Liver (tissue), 3 donors: ENCODE results near the gene VPS29.
A peak's percentile ranks its signal among the peaks of the same experiment; 100 is the strongest.

Source experiments
- ATF3 ChIP-seq: IDR thresholded peaks from 2 replicates; pipeline ENCODE4 v1.6.1; 2016; ENCODE audit warnings: antibody characterized with exemption
- RAD21 ChIP-seq, 2 donors: IDR thresholded peaks; 2 replicates each; pipeline ENCODE4 v1.6.1; 2016; ENCODE audit warnings: antibody characterized with exemption in 2 of 2, mild to moderate bottlenecking in 2 of 2
- TF ChIP-seq, protein P1 (sequence below): fragments of 150-350 bp; IDR thresholded peaks from 2 replicates; pipeline ENCODE4 v1.5.1; 2017; ENCODE audit warnings: improper control_type of control experiment, low read depth, low read length; ENCODE audit not compliant: missing input control
- TF ChIP-seq, protein P2 (sequence below): IDR thresholded peaks from 2 replicates; pipeline ENCODE4 v1.6.1; 2016; ENCODE audit warnings: antibody characterized with exemption, mild to moderate bottlenecking
- donor health status: healthy.
- donor health status: healthy.

GRCh38 chr12:110536834-110537604, 35.1 kb upstream of the VPS29 start:
- TF ChIP-seq, protein P1, sequence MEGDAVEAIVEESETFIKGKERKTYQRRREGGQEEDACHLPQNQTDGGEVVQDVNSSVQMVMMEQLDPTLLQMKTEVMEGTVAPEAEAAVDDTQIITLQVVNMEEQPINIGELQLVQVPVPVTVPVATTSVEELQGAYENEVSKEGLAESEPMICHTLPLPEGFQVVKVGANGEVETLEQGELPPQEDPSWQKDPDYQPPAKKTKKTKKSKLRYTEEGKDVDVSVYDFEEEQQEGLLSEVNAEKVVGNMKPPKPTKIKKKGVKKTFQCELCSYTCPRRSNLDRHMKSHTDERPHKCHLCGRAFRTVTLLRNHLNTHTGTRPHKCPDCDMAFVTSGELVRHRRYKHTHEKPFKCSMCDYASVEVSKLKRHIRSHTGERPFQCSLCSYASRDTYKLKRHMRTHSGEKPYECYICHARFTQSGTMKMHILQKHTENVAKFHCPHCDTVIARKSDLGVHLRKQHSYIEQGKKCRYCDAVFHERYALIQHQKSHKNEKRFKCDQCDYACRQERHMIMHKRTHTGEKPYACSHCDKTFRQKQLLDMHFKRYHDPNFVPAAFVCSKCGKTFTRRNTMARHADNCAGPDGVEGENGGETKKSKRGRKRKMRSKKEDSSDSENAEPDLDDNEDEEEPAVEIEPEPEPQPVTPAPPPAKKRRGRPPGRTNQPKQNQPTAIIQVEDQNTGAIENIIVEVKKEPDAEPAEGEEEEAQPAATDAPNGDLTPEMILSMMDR = no peak
- TF ChIP-seq RAD21 (IDR thresholded peaks at IDR 0.05) (no peak), ATF3 (peak; percentile 66)
- TF ChIP-seq, protein P2, sequence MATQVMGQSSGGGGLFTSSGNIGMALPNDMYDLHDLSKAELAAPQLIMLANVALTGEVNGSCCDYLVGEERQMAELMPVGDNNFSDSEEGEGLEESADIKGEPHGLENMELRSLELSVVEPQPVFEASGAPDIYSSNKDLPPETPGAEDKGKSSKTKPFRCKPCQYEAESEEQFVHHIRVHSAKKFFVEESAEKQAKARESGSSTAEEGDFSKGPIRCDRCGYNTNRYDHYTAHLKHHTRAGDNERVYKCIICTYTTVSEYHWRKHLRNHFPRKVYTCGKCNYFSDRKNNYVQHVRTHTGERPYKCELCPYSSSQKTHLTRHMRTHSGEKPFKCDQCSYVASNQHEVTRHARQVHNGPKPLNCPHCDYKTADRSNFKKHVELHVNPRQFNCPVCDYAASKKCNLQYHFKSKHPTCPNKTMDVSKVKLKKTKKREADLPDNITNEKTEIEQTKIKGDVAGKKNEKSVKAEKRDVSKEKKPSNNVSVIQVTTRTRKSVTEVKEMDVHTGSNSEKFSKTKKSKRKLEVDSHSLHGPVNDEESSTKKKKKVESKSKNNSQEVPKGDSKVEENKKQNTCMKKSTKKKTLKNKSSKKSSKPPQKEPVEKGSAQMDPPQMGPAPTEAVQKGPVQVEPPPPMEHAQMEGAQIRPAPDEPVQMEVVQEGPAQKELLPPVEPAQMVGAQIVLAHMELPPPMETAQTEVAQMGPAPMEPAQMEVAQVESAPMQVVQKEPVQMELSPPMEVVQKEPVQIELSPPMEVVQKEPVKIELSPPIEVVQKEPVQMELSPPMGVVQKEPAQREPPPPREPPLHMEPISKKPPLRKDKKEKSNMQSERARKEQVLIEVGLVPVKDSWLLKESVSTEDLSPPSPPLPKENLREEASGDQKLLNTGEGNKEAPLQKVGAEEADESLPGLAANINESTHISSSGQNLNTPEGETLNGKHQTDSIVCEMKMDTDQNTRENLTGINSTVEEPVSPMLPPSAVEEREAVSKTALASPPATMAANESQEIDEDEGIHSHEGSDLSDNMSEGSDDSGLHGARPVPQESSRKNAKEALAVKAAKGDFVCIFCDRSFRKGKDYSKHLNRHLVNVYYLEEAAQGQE = no peak
